Measurements from ENCODE around the gene CDH23.

GRCh38 chr10:71708897-71709882, 312.5 kb downstream of the CDH23 start:
- TF ChIP-seq POLR2A (IDR thresholded peaks at IDR 0.05) = no peak
- no peak for TF ChIP-seq CTCF (IDR thresholded peaks at IDR 0.05)
